Occipital lobe (tissue), 2 donors: Measurements from ENCODE around the gene AARS2. TPM values are rescaled to one million over a fixed set of nuclear protein-coding genes. Genes with fewer than 3 reads are reported as not detected.

Experiments used
- DNase-seq: peaks from one replicate; lab custom pipeline; 2025; lab: John Stamatoyannopoulos, UW
- total RNA-seq: library from RNA; depleted of rRNA; stranded (reverse); fragments of >200 nt; gene quantifications from one replicate; pipeline ENCODE4 v1.2.3, GENCODE V29; 2014

The AARS2 gene
- total RNA-seq, 1 donor from 2014 or later = 14.5 TPM

- DNase-seq = no peak
Observed at GRCh38 chr6:44250067-44250717, 63.0 kb downstream of the AARS2 start.

Other genes starting within 250 kb of the AARS2 start
- gene MRPL14, start 185.9 kb downstream of the AARS2 start, total RNA-seq = 34.6 TPM
- gene TMEM63B, start 185.8 kb downstream of the AARS2 start, total RNA-seq = 41.3 TPM
- not detected for gene CAPN11, start 154.5 kb downstream of the AARS2 start, total RNA-seq
- gene MYMX, start 96.4 kb downstream of the AARS2 start, total RNA-seq = not detected
- 5.5 TPM for gene SLC29A1, start 89.8 kb downstream of the AARS2 start, total RNA-seq
- gene HSP90AB1, start 66.2 kb downstream of the AARS2 start, total RNA-seq = 440 TPM
- 33.1 TPM for gene SLC35B2, start 55.8 kb downstream of the AARS2 start, total RNA-seq
- gene NFKBIE, start 47.8 kb downstream of the AARS2 start, total RNA-seq = 7.8 TPM
- gene TMEM151B, start 42.9 kb downstream of the AARS2 start, total RNA-seq = 53.5 TPM
- 0.62 TPM for gene SPATS1, start 29.3 kb upstream of the AARS2 start, total RNA-seq
- gene CDC5L, start 74.4 kb upstream of the AARS2 start, total RNA-seq = 55.7 TPM